HL-60 (cell line): ENCODE measurements around the gene HCRTR1.

Experiments
- CTCF ChIP-seq: IDR thresholded peaks from one replicate; pipeline ENCODE4 v1.5.1; 2011; ENCODE audit warnings: low read length, control low read depth, inconsistent platforms; ENCODE audit not compliant: insufficient read depth
- GABPA ChIP-seq: IDR thresholded peaks from 2 replicates; pipeline ENCODE4 v1.6.1; 2012; ENCODE audit warnings: low read depth
- POLR2AphosphoS5 ChIP-seq: IDR thresholded peaks from 2 replicates; pipeline ENCODE4 v1.6.1; 2012; ENCODE audit warnings: low read depth
- REST ChIP-seq: IDR thresholded peaks from 2 replicates; pipeline ENCODE4 v1.6.1; 2012; ENCODE audit warnings: low read depth; ENCODE audit not compliant: insufficient replicate concordance
- SPI1 ChIP-seq: IDR thresholded peaks from 2 replicates; pipeline ENCODE4 v1.6.1; 2012; ENCODE audit warnings: low read depth, mild to moderate bottlenecking, borderline replicate concordance

GRCh38 chr1:31668303-31668883 is 50.9 kb downstream of the HCRTR1 start:
- TF ChIP-seq CTCF (no peak), GABPA (no peak), REST (no peak), POLR2AphosphoS5 (no peak), SPI1 (no peak)
